Measurements from ENCODE around the gene SEBOX.

GRCh38 chr17:28327031-28327607 is 37.9 kb downstream of the SEBOX start:
- no peak for TF ChIP-seq POLR2A (IDR thresholded peaks at IDR 0.05)
- TF ChIP-seq CTCF (IDR thresholded peaks at IDR 0.05), result no peak
- no peak for TF ChIP-seq EP300 (IDR thresholded peaks at IDR 0.05)
- TF ChIP-seq POLR2AphosphoS5 (IDR thresholded peaks at IDR 0.05), result no peak

All from gastroesophageal sphincter (tissue), 3 donors.